HG03342 (cell line): ENCODE data around the gene HBM.
"Not testable (repeated sequence)": the region's sequence is repeated elsewhere in the genome, so short reads cannot be mapped to it uniquely, and the experiment has no call there.

Source experiments
- ATAC-seq: cut with Tn5 transposase; IDR thresholded peaks from one replicate; pipeline ENCODE4 v1.9.1; 2021; ENCODE audit warnings: mild to moderate bottlenecking, moderate library complexity; ENCODE audit not compliant: unreplicated experiment

HBM gene

GRCh38 chr16:165539-166374 is at the start of gene HBM:
HBM (plus strand) TSS chr16:165978; CDS start chr16:165998, 20 bp downstream.
- ATAC-seq = no peak

GRCh38 chr16:116015-116414 is 49.8 kb upstream of the HBM start:
- ATAC-seq = no peak

- no peak for ATAC-seq
These were observed 48.1 kb upstream of the HBM start for GRCh38 chr16:117379-118365.

- ATAC-seq = no peak
These were observed 46.9 kb upstream of the HBM start for GRCh38 chr16:118857-119256.

- ATAC-seq = no peak
These were observed 46.5 kb upstream of the HBM start for GRCh38 chr16:119295-119694.

GRCh38 chr16:119835-120491 is 45.8 kb upstream of the HBM start:
- ATAC-seq = no peak

- no peak for ATAC-seq
These were observed 45.0 kb upstream of the HBM start for GRCh38 chr16:120756-121155.

- ATAC-seq = no peak
These were observed 43.4 kb upstream of the HBM start for GRCh38 chr16:122361-122760.

- ATAC-seq = not testable (repeated sequence)
These were observed 42.0 kb upstream of the HBM start for GRCh38 chr16:123558-124350.

GRCh38 chr16:125011-125410 is 40.8 kb upstream of the HBM start:
- ATAC-seq = no peak

GRCh38 chr16:129075-129474 is 36.7 kb upstream of the HBM start:
- no peak for ATAC-seq

GRCh38 chr16:130533-131173 is 35.1 kb upstream of the HBM start:
- no peak for ATAC-seq

GRCh38 chr16:132120-132519 is 33.7 kb upstream of the HBM start:
- no peak for ATAC-seq

- ATAC-seq = no peak
These were observed 32.1 kb upstream of the HBM start for GRCh38 chr16:133716-134115.

- ATAC-seq = no peak
These were observed 27.7 kb upstream of the HBM start for GRCh38 chr16:138049-138417.

- ATAC-seq = no peak
These were observed 25.5 kb upstream of the HBM start for GRCh38 chr16:140175-140857.

- ATAC-seq = no peak
These were observed 23.3 kb upstream of the HBM start for GRCh38 chr16:142405-142967.

GRCh38 chr16:143047-143446 is 22.7 kb upstream of the HBM start:
- ATAC-seq = no peak

GRCh38 chr16:143456-143855 is 22.3 kb upstream of the HBM start:
- no peak for ATAC-seq
